GM12875 (cell line): ENCODE data around the gene FLRT3.
A peak's percentile ranks its signal among the peaks of the same experiment; 100 is the strongest.

Experiments
- H3K4me3 ChIP-seq: one replicate; pipeline ENCODE4 v1.5.1; 2011; ENCODE audit warnings: low read depth, low read length, control low read depth
- TF ChIP-seq, protein P1 (sequence below): IDR thresholded peaks from 2 replicates; pipeline ENCODE4 v1.5.1; 2011; ENCODE audit warnings: low read depth, mild to moderate bottlenecking, control low read depth, inconsistent platforms, low read length, moderate library complexity, borderline replicate concordance; ENCODE audit not compliant: insufficient read depth

The FLRT3 gene

GRCh38 chr20:14343491-14344065, 6.2 kb upstream of the FLRT3 start:
- TF ChIP-seq, protein P1, sequence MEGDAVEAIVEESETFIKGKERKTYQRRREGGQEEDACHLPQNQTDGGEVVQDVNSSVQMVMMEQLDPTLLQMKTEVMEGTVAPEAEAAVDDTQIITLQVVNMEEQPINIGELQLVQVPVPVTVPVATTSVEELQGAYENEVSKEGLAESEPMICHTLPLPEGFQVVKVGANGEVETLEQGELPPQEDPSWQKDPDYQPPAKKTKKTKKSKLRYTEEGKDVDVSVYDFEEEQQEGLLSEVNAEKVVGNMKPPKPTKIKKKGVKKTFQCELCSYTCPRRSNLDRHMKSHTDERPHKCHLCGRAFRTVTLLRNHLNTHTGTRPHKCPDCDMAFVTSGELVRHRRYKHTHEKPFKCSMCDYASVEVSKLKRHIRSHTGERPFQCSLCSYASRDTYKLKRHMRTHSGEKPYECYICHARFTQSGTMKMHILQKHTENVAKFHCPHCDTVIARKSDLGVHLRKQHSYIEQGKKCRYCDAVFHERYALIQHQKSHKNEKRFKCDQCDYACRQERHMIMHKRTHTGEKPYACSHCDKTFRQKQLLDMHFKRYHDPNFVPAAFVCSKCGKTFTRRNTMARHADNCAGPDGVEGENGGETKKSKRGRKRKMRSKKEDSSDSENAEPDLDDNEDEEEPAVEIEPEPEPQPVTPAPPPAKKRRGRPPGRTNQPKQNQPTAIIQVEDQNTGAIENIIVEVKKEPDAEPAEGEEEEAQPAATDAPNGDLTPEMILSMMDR = no peak
- no peak overlapping the region for H3K4me3 ChIP-seq

DNA sequence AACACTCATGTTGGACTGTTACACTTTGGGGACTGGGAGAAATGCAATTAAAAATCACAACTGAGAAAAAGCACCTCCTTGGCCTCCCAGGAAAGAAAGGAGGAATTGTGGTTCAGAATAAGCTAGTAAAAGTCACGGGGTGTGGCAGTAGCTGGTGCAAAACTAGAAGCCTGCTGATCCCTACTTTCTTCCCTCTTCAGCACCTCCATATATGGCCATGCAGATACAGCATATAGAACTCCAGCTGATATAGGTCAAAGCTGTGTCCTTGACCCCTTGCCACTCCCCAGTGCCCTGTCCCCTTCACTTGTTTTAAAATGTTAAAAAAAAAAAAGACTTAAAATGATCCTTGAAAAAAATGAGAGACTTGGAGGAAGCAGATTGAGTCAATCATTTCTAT, 5.5 kb upstream of the FLRT3 start:
- TF ChIP-seq, protein P1 = no peak
- H3K4me3 ChIP-seq = no peak overlapping the region

DNA sequence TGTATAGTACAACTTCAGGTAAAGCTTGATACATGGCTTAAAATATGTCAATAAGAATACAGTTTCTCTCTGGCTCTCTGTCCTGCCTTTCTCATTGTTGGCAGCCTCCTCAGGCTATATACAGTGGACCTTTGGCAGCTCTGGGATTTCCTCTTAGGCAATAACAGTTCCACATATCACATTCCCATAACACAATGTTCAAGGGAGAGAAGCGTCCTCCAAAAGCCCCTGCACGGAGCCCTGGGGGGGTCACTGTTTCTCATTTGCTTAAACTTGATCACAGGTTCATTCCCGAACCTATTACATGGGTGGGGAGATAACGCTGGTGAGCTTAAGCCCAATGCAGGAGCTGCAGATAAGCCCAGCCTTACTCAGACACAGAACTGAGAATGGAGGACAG, 4.4 kb upstream of the FLRT3 start:
- TF ChIP-seq, protein P1 = no peak
- H3K4me3 ChIP-seq = no peak overlapping the region

- no peak overlapping the region for H3K4me3 ChIP-seq
- TF ChIP-seq, protein P1 = no peak
Observed at GRCh38 chr20:14336686-14337085, 726 bp downstream of the FLRT3 start.

- no peak overlapping the region for H3K4me3 ChIP-seq
- TF ChIP-seq, protein P1 = no peak
Observed at GRCh38 chr20:14335052-14335451, 2.4 kb downstream of the FLRT3 start.

GRCh38 chr20:14334306-14334930, 3.0 kb downstream of the FLRT3 start:
- H3K4me3 ChIP-seq = no peak overlapping the region

More at GRCh38 chr20:14334306-14334930, 3.0 kb downstream of the FLRT3 start:
- TF ChIP-seq, protein P1 = 0 out of 2 replicates have a peak, but pooled peaks have one; percentile 5
